ENCODE data around the gene TCF4. TPM values are rescaled to one million over a fixed set of nuclear protein-coding genes. Genes with fewer than 3 reads are reported as not detected.

Gene TCF4
- total RNA-seq, 1 donor from 2014 or later: 175 TPM

- H3K9me3 Mint-ChIP-seq (ENCODE audit: unreplicated experiment): no peaks in the 10 kb centered on the region
- no peak for TF ChIP-seq CTCF (IDR thresholded peaks at IDR 0.05; ENCODE audit: unreplicated experiment)
- peaks cover 30% of the 10 kb centered on the region for H3K4me1 Mint-ChIP-seq (ENCODE audit: unreplicated experiment)
- peak overlapping the region; percentile 98 for H3K4me3 Mint-ChIP-seq (ENCODE audit: unreplicated experiment)
- H3K27ac Mint-ChIP-seq (ENCODE audit: unreplicated experiment): peak overlapping the region; percentile 90
- DNase-seq (ENCODE audit: low spot score): no peak
- peaks cover 2% of the 10 kb centered on the region for H3K27me3 Mint-ChIP-seq (ENCODE audit: unreplicated experiment)
- peaks cover 9% of the 10 kb centered on the region for H3K36me3 Mint-ChIP-seq (ENCODE audit: low read depth, unreplicated experiment)
These were observed 428 bp downstream of the TCF4 start for GRCh38 chr18:55587418-55588110.

GRCh38 chr18:55585920-55586561 is 2.0 kb downstream of the TCF4 start:
- no peak for TF ChIP-seq CTCF (IDR thresholded peaks at IDR 0.05; ENCODE audit: unreplicated experiment)
- Mint-ChIP-seq H3K36me3 (ENCODE audit: low read depth, unreplicated experiment) (peaks cover 9% of the 10 kb centered on the region), H3K4me3 (ENCODE audit: unreplicated experiment) (peak overlapping the region; percentile 94), H3K27me3 (ENCODE audit: unreplicated experiment) (peaks cover 2% of the 10 kb centered on the region), H3K27ac (ENCODE audit: unreplicated experiment) (peak overlapping the region; percentile 90), H3K9me3 (ENCODE audit: unreplicated experiment) (no peaks in the 10 kb centered on the region), H3K4me1 (ENCODE audit: unreplicated experiment) (peaks cover 42% of the 10 kb centered on the region)
- DNase-seq (ENCODE audit: low spot score): no peak

GRCh38 chr18:55585065-55585919 is 2.7 kb downstream of the TCF4 start:
- TF ChIP-seq CTCF (IDR thresholded peaks at IDR 0.05; ENCODE audit: unreplicated experiment): no peak
- H3K27me3 Mint-ChIP-seq (ENCODE audit: unreplicated experiment): peaks cover 2% of the 10 kb centered on the region
- DNase-seq (ENCODE audit: low spot score): no peak
- H3K9me3 Mint-ChIP-seq (ENCODE audit: unreplicated experiment): no peaks in the 10 kb centered on the region
- H3K27ac Mint-ChIP-seq (ENCODE audit: unreplicated experiment): peak overlapping the region; percentile 90
- peak overlapping the region; percentile 86 for H3K4me3 Mint-ChIP-seq (ENCODE audit: unreplicated experiment)
- peaks cover 49% of the 10 kb centered on the region for H3K4me1 Mint-ChIP-seq (ENCODE audit: unreplicated experiment)
- H3K36me3 Mint-ChIP-seq (ENCODE audit: low read depth, unreplicated experiment): peaks cover 9% of the 10 kb centered on the region

- H3K27me3 Mint-ChIP-seq (ENCODE audit: unreplicated experiment): no peaks in the 10 kb centered on the region
- H3K4me3 Mint-ChIP-seq (ENCODE audit: unreplicated experiment): no peak overlapping the region
- peaks cover 9% of the 10 kb centered on the region for H3K36me3 Mint-ChIP-seq (ENCODE audit: low read depth, unreplicated experiment)
- no peak for TF ChIP-seq CTCF (IDR thresholded peaks at IDR 0.05; ENCODE audit: unreplicated experiment)
- no peaks in the 10 kb centered on the region for H3K9me3 Mint-ChIP-seq (ENCODE audit: unreplicated experiment)
- no peak overlapping the region for H3K27ac Mint-ChIP-seq (ENCODE audit: unreplicated experiment)
- no peak for DNase-seq (ENCODE audit: low spot score)
- peaks cover 50% of the 10 kb centered on the region for H3K4me1 Mint-ChIP-seq (ENCODE audit: unreplicated experiment)
These were observed 3.8 kb downstream of the TCF4 start for GRCh38 chr18:55584201-55584600.

Measured in endothelial cell (in vitro differentiated cells).